Measurements from ENCODE around the gene ZNF521. TPM values are rescaled to one million over a fixed set of nuclear protein-coding genes. Genes with fewer than 3 reads are reported as not detected.

ZNF521 gene
- total RNA-seq, 1 donor from 2014 or later = 130 TPM

- DNase-seq (ENCODE audit: low read depth in 2 of 2) = peak; percentile 99
These were observed 122.9 kb downstream of the ZNF521 start for GRCh38 chr18:25229081-25229480.

- peak; percentile 94 to 98 for DNase-seq (ENCODE audit: low read depth in 2 of 2)
These were observed 123.6 kb downstream of the ZNF521 start for GRCh38 chr18:25228410-25228809.

GRCh38 chr18:25225151-25225550 is 126.8 kb downstream of the ZNF521 start:
- no peak for DNase-seq (ENCODE audit: low read depth in 2 of 2)

GRCh38 chr18:25223899-25224886 is 127.8 kb downstream of the ZNF521 start:
- DNase-seq (ENCODE audit: low read depth in 2 of 2) = no peak

- no peak for DNase-seq (ENCODE audit: low read depth in 2 of 2)
These were observed 128.8 kb downstream of the ZNF521 start for GRCh38 chr18:25223211-25223610.

GRCh38 chr18:25222648-25223047 is 129.3 kb downstream of the ZNF521 start:
- no peak for DNase-seq (ENCODE audit: low read depth in 2 of 2)

GRCh38 chr18:25210622-25211021 is 141.3 kb downstream of the ZNF521 start:
- no peak for DNase-seq (ENCODE audit: low read depth in 2 of 2)

GRCh38 chr18:25192065-25192464 is 159.9 kb downstream of the ZNF521 start:
- DNase-seq (ENCODE audit: low read depth in 2 of 2) = no peak

- peak; percentile 20 to 24 for DNase-seq (ENCODE audit: low read depth in 2 of 2)
These were observed 161.5 kb downstream of the ZNF521 start for GRCh38 chr18:25190472-25190871.

- no peak for DNase-seq (ENCODE audit: low read depth in 2 of 2)
These were observed 162.4 kb downstream of the ZNF521 start for GRCh38 chr18:25189391-25190185.

GRCh38 chr18:25187521-25188192 is 164.3 kb downstream of the ZNF521 start:
- DNase-seq (ENCODE audit: low read depth in 2 of 2) = no peak

- no peak for DNase-seq (ENCODE audit: low read depth in 2 of 2)
These were observed 165.1 kb downstream of the ZNF521 start for GRCh38 chr18:25186871-25187270.

GRCh38 chr18:25181993-25182392 is 170.0 kb downstream of the ZNF521 start:
- no peak for DNase-seq (ENCODE audit: low read depth in 2 of 2)

- DNase-seq (ENCODE audit: low read depth in 2 of 2) = no peak
These were observed 170.4 kb downstream of the ZNF521 start for GRCh38 chr18:25181581-25181980.

- peak in 1 of 2 donors; percentile 32 for DNase-seq (ENCODE audit: low read depth in 2 of 2)
These were observed 170.9 kb downstream of the ZNF521 start for GRCh38 chr18:25180973-25181548.

GRCh38 chr18:25177631-25178030 is 174.3 kb downstream of the ZNF521 start:
- no peak for DNase-seq (ENCODE audit: low read depth in 2 of 2)

GRCh38 chr18:25176518-25177042 is 175.4 kb downstream of the ZNF521 start:
- DNase-seq (ENCODE audit: low read depth in 2 of 2) = no peak

- no peak for DNase-seq (ENCODE audit: low read depth in 2 of 2)
These were observed 176.1 kb downstream of the ZNF521 start for GRCh38 chr18:25175558-25176517.

- DNase-seq (ENCODE audit: low read depth in 2 of 2) = no peak
These were observed 177.6 kb downstream of the ZNF521 start for GRCh38 chr18:25174324-25174723.

- DNase-seq (ENCODE audit: low read depth in 2 of 2) = no peak
These were observed 180.6 kb downstream of the ZNF521 start for GRCh38 chr18:25171334-25171733.
